GM12872 (cell line): ENCODE data around the gene XPA.

Experiments used
- TF ChIP-seq, protein P1 (sequence below): IDR thresholded peaks from 3 replicates; pipeline ENCODE4 v1.5.1; 2011; ENCODE audit warnings: low read depth, mild to moderate bottlenecking, low read length, moderate library complexity; ENCODE audit not compliant: insufficient read depth

XPA gene

DNA sequence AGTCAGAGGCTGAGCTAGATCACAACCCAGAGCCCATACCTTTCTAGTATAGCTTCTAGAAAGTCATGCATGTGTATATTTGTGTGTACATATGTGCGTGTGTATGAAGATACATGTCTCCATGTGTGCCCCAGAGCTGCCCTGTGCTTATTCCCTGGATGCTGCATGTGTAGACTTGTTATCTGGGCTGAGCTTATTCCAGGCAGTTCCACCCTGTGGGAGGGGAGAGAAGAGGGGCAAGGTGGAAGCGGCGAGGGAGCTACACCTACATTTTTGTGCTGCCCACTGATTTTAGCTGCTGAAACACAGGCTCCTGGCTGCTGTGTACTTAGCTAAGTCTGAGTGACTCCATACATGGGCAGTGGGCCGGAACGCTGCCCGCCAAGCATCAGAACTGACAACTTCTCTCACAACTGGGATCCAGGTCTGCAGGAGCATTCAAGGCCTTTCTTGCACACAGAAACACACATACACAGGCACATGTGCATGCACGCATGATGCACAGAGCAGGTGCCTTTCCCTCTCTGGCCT is 38.0 kb upstream of the XPA start:
- TF ChIP-seq, protein P1, sequence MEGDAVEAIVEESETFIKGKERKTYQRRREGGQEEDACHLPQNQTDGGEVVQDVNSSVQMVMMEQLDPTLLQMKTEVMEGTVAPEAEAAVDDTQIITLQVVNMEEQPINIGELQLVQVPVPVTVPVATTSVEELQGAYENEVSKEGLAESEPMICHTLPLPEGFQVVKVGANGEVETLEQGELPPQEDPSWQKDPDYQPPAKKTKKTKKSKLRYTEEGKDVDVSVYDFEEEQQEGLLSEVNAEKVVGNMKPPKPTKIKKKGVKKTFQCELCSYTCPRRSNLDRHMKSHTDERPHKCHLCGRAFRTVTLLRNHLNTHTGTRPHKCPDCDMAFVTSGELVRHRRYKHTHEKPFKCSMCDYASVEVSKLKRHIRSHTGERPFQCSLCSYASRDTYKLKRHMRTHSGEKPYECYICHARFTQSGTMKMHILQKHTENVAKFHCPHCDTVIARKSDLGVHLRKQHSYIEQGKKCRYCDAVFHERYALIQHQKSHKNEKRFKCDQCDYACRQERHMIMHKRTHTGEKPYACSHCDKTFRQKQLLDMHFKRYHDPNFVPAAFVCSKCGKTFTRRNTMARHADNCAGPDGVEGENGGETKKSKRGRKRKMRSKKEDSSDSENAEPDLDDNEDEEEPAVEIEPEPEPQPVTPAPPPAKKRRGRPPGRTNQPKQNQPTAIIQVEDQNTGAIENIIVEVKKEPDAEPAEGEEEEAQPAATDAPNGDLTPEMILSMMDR: no peak

DNA sequence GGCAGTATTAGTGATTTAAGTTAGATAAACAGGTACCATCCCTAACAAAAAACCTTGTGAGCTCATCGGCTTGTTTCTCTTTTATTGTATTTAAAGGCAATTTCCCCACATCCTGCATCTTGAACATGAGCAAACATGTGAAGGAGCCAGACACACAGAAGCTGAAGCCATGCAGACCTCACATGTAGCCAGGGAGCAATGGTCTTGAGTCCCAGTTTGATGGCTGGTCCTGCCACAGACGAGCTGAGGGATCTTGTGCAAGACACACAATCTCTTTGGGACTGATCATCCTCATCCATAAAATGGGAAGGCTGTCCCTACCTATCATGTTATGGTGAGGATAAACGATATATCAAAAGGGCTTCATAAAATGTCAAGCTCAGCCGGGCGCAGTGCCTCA is 29.6 kb upstream of the XPA start:
- TF ChIP-seq, protein P1: no peak

DNA sequence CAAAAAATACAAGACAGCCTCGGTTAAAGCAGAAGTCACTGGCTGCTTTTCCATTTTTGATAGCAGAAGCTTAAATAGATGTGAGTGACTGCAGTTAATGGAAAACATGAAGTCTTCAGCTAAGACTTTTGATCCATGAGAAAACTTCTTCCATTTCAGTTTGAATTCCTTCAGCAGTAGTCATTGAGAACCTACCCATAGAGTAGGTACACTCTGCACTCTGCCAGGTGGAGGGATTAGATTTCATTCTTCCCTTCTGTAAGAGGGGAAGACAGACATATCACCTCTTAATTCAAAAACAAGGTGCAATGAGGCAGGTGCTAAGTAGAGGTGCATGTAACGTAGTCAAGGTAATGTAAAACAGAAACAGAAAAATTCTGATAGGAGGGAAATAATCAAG is 26.7 kb upstream of the XPA start:
- TF ChIP-seq, protein P1: no peak

DNA sequence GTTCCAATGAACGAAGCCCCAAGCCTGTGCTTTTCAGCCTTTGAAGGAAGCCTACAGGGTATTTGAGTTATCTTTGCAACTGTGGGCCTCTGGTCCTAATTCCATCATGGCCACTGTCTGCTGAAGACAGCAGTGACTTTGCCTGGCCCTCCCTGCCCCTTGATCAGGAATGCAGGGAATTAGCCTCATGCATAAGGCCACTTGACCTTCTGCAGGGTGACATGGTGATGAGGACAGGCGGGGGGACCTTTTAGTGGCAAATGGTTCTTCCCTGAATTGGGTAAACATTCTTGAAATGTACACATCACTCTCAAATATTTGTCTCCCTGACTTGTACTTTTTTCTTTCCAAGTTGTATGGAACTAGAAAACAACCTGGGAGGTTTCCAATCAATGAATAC is 25.2 kb upstream of the XPA start:
- TF ChIP-seq, protein P1: no peak

DNA sequence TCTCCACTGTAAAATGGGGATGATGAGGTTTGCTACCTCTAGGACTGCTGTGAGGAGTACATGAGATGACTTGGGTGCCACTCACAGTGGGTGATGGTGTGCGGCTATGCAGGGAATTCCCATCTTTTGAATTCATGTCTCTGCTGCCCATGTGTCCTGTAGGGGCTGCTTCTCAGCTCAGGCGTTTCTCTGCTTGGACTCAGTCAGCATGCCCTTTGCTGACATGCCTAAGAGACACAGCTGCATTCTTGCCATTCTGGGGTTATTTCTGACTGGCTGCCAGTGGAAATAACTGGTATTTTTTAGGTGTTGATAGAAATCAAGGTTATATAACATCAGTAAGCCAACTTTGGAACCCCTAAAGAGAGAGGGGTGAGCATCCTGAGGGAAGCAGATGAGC is 24.3 kb upstream of the XPA start:
- TF ChIP-seq, protein P1: no peak

DNA sequence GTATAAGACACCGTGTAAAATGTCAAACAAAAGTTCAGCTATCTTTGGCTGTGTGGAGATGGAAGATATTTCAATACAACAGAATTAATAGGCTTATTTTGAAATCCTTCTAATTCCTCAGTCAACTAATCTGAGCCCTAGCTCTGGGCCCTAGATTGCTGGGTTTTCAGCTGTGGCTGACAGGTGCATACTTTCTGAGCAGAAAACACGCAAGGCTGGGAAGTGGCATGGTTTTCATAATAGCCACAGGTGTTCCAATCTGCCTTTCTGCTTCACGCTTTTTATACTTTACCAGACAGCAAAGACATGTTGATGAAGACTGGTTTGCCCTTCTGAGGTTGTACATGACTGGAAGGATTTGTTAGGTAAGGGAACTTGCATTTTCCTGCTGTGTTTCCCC is 20.7 kb upstream of the XPA start:
- TF ChIP-seq, protein P1: no peak

DNA sequence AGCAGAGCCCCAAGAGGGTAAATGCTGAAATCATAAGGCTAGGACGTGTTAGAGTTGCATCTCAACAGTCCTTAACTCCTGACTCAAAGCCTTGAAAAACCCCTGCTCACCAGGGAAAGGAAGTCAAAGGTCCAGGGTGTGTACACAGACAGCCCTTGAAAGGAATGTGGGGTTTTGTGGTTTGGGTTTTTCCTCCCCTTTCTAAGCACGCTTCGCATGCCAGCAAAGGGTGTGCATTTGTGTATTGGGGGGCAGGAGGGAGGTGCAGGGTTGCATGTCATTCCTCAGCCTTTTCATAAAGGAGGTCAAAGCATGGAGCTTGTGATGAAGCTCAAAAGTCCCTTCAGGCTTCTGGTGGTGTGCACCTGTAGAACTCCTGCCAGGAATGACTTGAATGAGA is 17.3 kb upstream of the XPA start:
- TF ChIP-seq, protein P1: no peak
